GM23248 (cell line): ENCODE measurements around the gene NCF4.

Source experiments
- EZH2 ChIP-seq: fragments of 200-600 bp; sonication (generic); IDR thresholded peaks from 2 replicates; pipeline ENCODE4 v1.6.1; 2018; ENCODE audit warnings: antibody characterized with exemption, mild to moderate bottlenecking; ENCODE audit not compliant: insufficient read depth, poor library complexity, severe bottlenecking
- EZH2phosphoT487 ChIP-seq: fragments of 200-600 bp; sonication (generic); IDR thresholded peaks from 2 replicates; pipeline ENCODE4 v1.6.1; 2018; ENCODE audit warnings: antibody characterized with exemption, moderate library complexity, mild to moderate bottlenecking, low read depth; ENCODE audit not compliant: insufficient read depth

DNA sequence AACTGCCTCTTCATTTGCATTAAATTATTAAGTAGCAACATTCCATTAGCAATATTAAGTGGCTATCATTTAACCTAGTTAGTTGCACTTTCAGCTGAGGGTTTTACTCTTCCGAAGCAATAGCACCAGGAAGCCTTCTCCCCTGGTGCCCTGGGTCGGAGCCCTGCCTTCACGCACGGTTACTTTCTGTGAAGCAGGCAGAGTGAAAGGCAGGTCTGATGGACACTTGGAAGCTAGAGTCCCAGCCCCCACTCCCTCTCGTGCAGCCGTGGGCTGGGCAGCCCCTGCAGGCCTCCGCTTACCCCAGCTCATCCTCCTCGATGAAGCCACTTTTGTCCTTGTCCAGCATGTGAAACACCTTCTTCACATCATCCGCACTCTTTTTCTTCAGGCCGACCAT is 46.0 kb upstream of the NCF4 start:
- TF ChIP-seq EZH2 (no peak), EZH2phosphoT487 (no peak)
